WTC11 (cell line): ENCODE data around the gene CHMP5. TPM values are rescaled to one million over a fixed set of nuclear protein-coding genes. Genes with fewer than 3 reads are reported as not detected.

Source experiments
- ATAC-seq: fragments of 200-7000 bp; cut with Tn5 transposase; 2 replicates; pipeline ENCODE4 v1.10.0; 2021; ENCODE audit warnings: mild to moderate bottlenecking, moderate library complexity
- CTCF ChIA-PET: fragments of 300-600 bp; sonication (Branson Sonifier 250); formaldehyde crosslinking; loops from one replicate; lab custom pipeline; 2021; ENCODE audit warnings: antibody characterized with exemption; lab: Charles Lee
- POLR2A ChIA-PET: fragments of 350-600 bp; sonication (Branson Sonifier 250); formaldehyde crosslinking; loops from one replicate; lab custom pipeline; 2021; ENCODE audit warnings: antibody characterized with exemption; lab: Charles Lee
- DNase-seq: peaks from one replicate; pipeline ENCODE4 v3.0.0; 2021; ENCODE audit warnings: low spot score
- H3K27ac Mint-ChIP-seq: 2 replicates; pipeline ENCODE4 v1.8.0; 2021; ENCODE audit warnings: mixed read lengths
- H3K27me3 Mint-ChIP-seq: 2 replicates; pipeline ENCODE4 v1.8.0; 2021; ENCODE audit warnings: low read depth, mild to moderate bottlenecking, moderate library complexity, mixed read lengths
- H3K36me3 Mint-ChIP-seq: 2 replicates; pipeline ENCODE4 v1.8.0; 2021; ENCODE audit warnings: mixed read lengths
- H3K4me1 Mint-ChIP-seq: 2 replicates; pipeline ENCODE4 v1.8.0; 2022; ENCODE audit warnings: mixed read lengths
- H3K4me3 Mint-ChIP-seq: 2 replicates; pipeline ENCODE4 v1.8.0; 2021; ENCODE audit warnings: mild to moderate bottlenecking, moderate library complexity, mixed read lengths
- H3K9me3 Mint-ChIP-seq: 2 replicates; pipeline ENCODE4 v1.8.0; 2021; ENCODE audit warnings: mixed read lengths
- ATF1 ChIP-seq: sonication (generic); formaldehyde crosslinking; IDR thresholded peaks from 2 replicates; pipeline ENCODE4 v1.8.1; 2023; ENCODE audit warnings: mild to moderate bottlenecking, moderate library complexity, missing genetic modification reagents
- CBFB ChIP-seq: sonication (generic); formaldehyde crosslinking; IDR thresholded peaks from 2 replicates; pipeline ENCODE4 v1.8.1; 2022; ENCODE audit warnings: mild to moderate bottlenecking, low read depth, missing genetic modification reagents
- ESRRA ChIP-seq: sonication (generic); formaldehyde crosslinking; IDR thresholded peaks from 2 replicates; pipeline ENCODE4 v1.8.1; 2022; ENCODE audit warnings: mild to moderate bottlenecking, missing genetic modification reagents, borderline replicate concordance
- FOXJ3 ChIP-seq: sonication (generic); formaldehyde crosslinking; IDR thresholded peaks from 2 replicates; pipeline ENCODE4 v1.9.0; 2021; ENCODE audit warnings: missing genetic modification reagents, mild to moderate bottlenecking, borderline replicate concordance
- FOXP1 ChIP-seq: sonication (generic); formaldehyde crosslinking; IDR thresholded peaks from 2 replicates; pipeline ENCODE4 v1.8.0; 2022; ENCODE audit warnings: missing genetic modification reagents, mild to moderate bottlenecking, moderate library complexity, borderline replicate concordance
- GTF2I ChIP-seq: fragments of 250-450 bp; sonication (Bioruptor Pico); conservative IDR thresholded peaks from 2 replicates; pipeline ENCODE4 v1.4.0; 2021; ENCODE audit warnings: mild to moderate bottlenecking
- JUN ChIP-seq: sonication (generic); formaldehyde crosslinking; IDR thresholded peaks from 2 replicates; pipeline ENCODE4 v1.8.0; 2023; ENCODE audit warnings: mild to moderate bottlenecking, missing genetic modification reagents
- MLX ChIP-seq: sonication (generic); formaldehyde crosslinking; IDR thresholded peaks from 2 replicates; pipeline ENCODE4 v1.8.1; 2023; ENCODE audit warnings: mild to moderate bottlenecking, missing genetic modification reagents, moderate library complexity
- MXD4 ChIP-seq: fragments of 250-450 bp; sonication (Bioruptor Pico); IDR thresholded peaks from 2 replicates; pipeline ENCODE4 v1.8.0; 2021; ENCODE audit warnings: mild to moderate bottlenecking, moderate library complexity, borderline replicate concordance
- RORB ChIP-seq: fragments of 250-450 bp; sonication (Bioruptor Pico); IDR thresholded peaks from 2 replicates; pipeline ENCODE4 v1.9.0; 2021; ENCODE audit warnings: mild to moderate bottlenecking
- SMAD4 ChIP-seq: sonication (generic); formaldehyde crosslinking; IDR thresholded peaks from 2 replicates; pipeline ENCODE4 v1.8.0; 2022; ENCODE audit warnings: mild to moderate bottlenecking, missing genetic modification reagents
- SP1 ChIP-seq: sonication (generic); formaldehyde crosslinking; conservative IDR thresholded peaks from 2 replicates; pipeline ENCODE4 v1.8.1; 2022; ENCODE audit warnings: missing genetic modification reagents
- TCF7 ChIP-seq: sonication (generic); formaldehyde crosslinking; IDR thresholded peaks from 2 replicates; pipeline ENCODE4 v1.8.0; 2022; ENCODE audit warnings: mild to moderate bottlenecking, low read depth, missing genetic modification reagents, moderate library complexity
- TEAD1 ChIP-seq: sonication (generic); formaldehyde crosslinking; IDR thresholded peaks from 2 replicates; pipeline ENCODE4 v1.8.0; 2022; ENCODE audit warnings: mild to moderate bottlenecking, missing genetic modification reagents
- TEAD4 ChIP-seq: sonication (generic); formaldehyde crosslinking; IDR thresholded peaks from 2 replicates; pipeline ENCODE4 v1.8.0; 2022; ENCODE audit warnings: mild to moderate bottlenecking, missing genetic modification reagents
- ZBTB43 ChIP-seq: sonication (generic); formaldehyde crosslinking; IDR thresholded peaks from 2 replicates; pipeline ENCODE4 v1.8.1; 2023; ENCODE audit warnings: mild to moderate bottlenecking, missing genetic modification reagents
- ZNF416 ChIP-seq: fragments of 250-450 bp; sonication (Bioruptor Pico); IDR thresholded peaks from 2 replicates; pipeline ENCODE4 v1.9.0; 2021; ENCODE audit warnings: mild to moderate bottlenecking, inconsistent platforms
- ZNF425 ChIP-seq: fragments of 250-450 bp; sonication (Bioruptor Pico); conservative IDR thresholded peaks from 2 replicates; pipeline ENCODE4 v1.9.0; 2021; ENCODE audit warnings: mild to moderate bottlenecking
- ZNF532 ChIP-seq: fragments of 250-450 bp; sonication (Bioruptor Pico); IDR thresholded peaks from 2 replicates; pipeline ENCODE4 v1.9.0; 2021; ENCODE audit warnings: mild to moderate bottlenecking, borderline replicate concordance
- ZNF671 ChIP-seq: fragments of 250-450 bp; sonication (Bioruptor Pico); IDR thresholded peaks from 2 replicates; pipeline ENCODE4 v1.8.0; 2021; ENCODE audit warnings: mild to moderate bottlenecking
- total RNA-seq: library from RNA; stranded (reverse); gene quantifications from 3 replicates; pipeline ENCODE4 v1.2.3, GENCODE V29; 2021
- TF ChIP-seq, protein P1 (sequence below): sonication (generic); formaldehyde crosslinking; IDR thresholded peaks from 2 replicates; pipeline ENCODE4 v1.8.0; 2022; ENCODE audit warnings: mild to moderate bottlenecking, missing genetic modification reagents
- TF ChIP-seq, protein P2 (sequence below): sonication (generic); formaldehyde crosslinking; IDR thresholded peaks from 2 replicates; pipeline ENCODE4 v1.8.0; 2022; ENCODE audit warnings: mild to moderate bottlenecking, missing genetic modification reagents

CHMP5 gene
- total RNA-seq, 1 experiment from 2014 or later: 46.2 TPM

GRCh38 chr9:33263131-33264002 lies 1.5 kb upstream of the CHMP5 start:
- no peak for DNase-seq
- Mint-ChIP-seq H3K27ac (peak overlapping the region; percentile 95), H3K9me3 (no peaks in the 10 kb centered on the region), H3K36me3 (peaks cover 50% of the 10 kb centered on the region), H3K4me3 (peak overlapping the region; percentile 98), H3K4me1 (peaks cover 13% of the 10 kb centered on the region), H3K27me3 (no peaks in the 10 kb centered on the region)
- ChIA-PET CTCF (interaction anchor here (1.1 kb wide), 1 partner anchor 23 kb away, joined by 4 read pairs; no protein-coding TSS in a partner anchor), POLR2A (interaction anchor here (0.5 to 2.2 kb wide), 3 partner anchors 27 to 239 kb away, joined by 3 to 13 read pairs (median 4); partner anchors contain the start of genes DNAJA1 and NFX1)
- TF ChIP-seq SP1 (CRISPR knock-in tag) (no peak), MLX (CRISPR knock-in tag) (no peak), ZNF425 (CRISPR knock-in tag) (no peak), TEAD4 (CRISPR knock-in tag) (no peak), RORB (CRISPR knock-in tag) (no peak), FOXP1 (no peak), ZNF532 (no peak), CBFB (CRISPR knock-in tag) (no peak)
- TF ChIP-seq, protein P1, sequence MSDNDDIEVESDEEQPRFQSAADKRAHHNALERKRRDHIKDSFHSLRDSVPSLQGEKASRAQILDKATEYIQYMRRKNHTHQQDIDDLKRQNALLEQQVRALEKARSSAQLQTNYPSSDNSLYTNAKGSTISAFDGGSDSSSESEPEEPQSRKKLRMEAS (CRISPR knock-in tag): no peak
- no peak for ATAC-seq

DNA sequence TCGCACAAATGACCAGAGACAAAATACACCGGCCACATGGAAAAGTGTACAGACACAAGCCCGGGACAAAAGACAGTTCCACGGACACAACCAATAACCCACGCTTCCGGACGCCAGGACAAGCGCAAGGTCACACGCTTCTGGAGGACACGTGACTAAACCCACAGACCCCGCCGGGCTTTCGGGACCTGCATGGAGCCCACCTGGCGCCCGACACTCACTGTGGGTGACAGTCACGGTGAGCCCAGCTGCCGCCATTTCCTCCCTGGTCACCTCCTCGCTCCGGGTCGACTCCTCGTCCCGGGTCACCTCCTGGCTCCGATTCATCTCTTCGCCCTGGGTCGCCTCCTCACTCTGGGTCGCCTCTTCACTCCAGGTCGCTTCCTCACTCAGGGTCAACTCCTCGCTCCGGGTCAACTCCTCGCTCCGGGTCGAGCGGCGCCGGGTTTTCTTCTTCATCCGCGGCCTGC lies 811 bp upstream of the CHMP5 start:
- DNase-seq (no peak), ATAC-seq (no peak; the same call in 1 of the 2 replicates)
- Mint-ChIP-seq H3K27me3 (no peaks in the 10 kb centered on the region), H3K9me3 (no peaks in the 10 kb centered on the region), H3K4me3 (peak overlapping the region; percentile 98), H3K4me1 (peaks cover 13% of the 10 kb centered on the region), H3K36me3 (peaks cover 46% of the 10 kb centered on the region), H3K27ac (peak overlapping the region; percentile 95)
- ChIA-PET CTCF (interaction anchor here (0.5 to 0.7 kb wide), 2 partner anchors 19 to 51 kb away, joined by 3 read pairs; no protein-coding TSS in a partner anchor), POLR2A (interaction anchor here (1.4 to 2.2 kb wide), 2 partner anchors 26 to 239 kb away, joined by 3 to 13 read pairs; partner anchors contain the start of genes DNAJA1 and NFX1)
- TF ChIP-seq ZNF671 (CRISPR knock-in tag) (no peak), TEAD4 (CRISPR knock-in tag) (no peak), SMAD4 (CRISPR knock-in tag) (no peak), MXD4 (CRISPR knock-in tag) (no peak), ZNF425 (CRISPR knock-in tag) (no peak), ZNF416 (CRISPR knock-in tag) (no peak), GTF2I (CRISPR knock-in tag) (no peak), FOXJ3 (CRISPR knock-in tag) (no peak), TEAD1 (CRISPR knock-in tag) (no peak), ESRRA (CRISPR knock-in tag) (no peak), TCF7 (CRISPR knock-in tag) (no peak), ZBTB43 (CRISPR knock-in tag) (no peak), JUN (no peak), ATF1 (CRISPR knock-in tag) (0 out of 2 replicates have a peak, but pooled peaks have one; percentile 55)
- TF ChIP-seq, protein P2, sequence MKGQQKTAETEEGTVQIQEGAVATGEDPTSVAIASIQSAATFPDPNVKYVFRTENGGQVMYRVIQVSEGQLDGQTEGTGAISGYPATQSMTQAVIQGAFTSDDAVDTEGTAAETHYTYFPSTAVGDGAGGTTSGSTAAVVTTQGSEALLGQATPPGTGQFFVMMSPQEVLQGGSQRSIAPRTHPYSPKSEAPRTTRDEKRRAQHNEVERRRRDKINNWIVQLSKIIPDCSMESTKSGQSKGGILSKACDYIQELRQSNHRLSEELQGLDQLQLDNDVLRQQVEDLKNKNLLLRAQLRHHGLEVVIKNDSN (CRISPR knock-in tag): peak; percentile 70; the same call in 1 of the 2 replicates
